Brain microvascular endothelial cell (primary cell): ENCODE data around the gene NYAP2.
A peak's percentile ranks its signal among the peaks of the same experiment; 100 is the strongest.

Experiments used
- DNase-seq: peaks from one replicate; pipeline ENCODE4 v3.0.0-alpha.2; 2020
- H3K27ac ChIP-seq: fragments of 250-450 bp; sonication (Bioruptor Pico); 2 replicates; pipeline ENCODE4 v1.5.1; 2020; ENCODE audit warnings: mild to moderate bottlenecking, moderate library complexity
- H3K27me3 ChIP-seq: fragments of 250-450 bp; sonication (Bioruptor Pico); replicated peaks from 2 replicates; pipeline ENCODE4 v1.5.1; 2020; ENCODE audit warnings: mild to moderate bottlenecking
- H3K36me3 ChIP-seq: fragments of 250-450 bp; sonication (Bioruptor Pico); replicated peaks from 2 replicates; pipeline ENCODE4 v1.5.1; 2020; ENCODE audit warnings: mild to moderate bottlenecking
- H3K4me3 ChIP-seq: 2 replicates; pipeline ENCODE4 v1.5.1; 2011; ENCODE audit warnings: low read depth, mild to moderate bottlenecking, control low read depth, low read length, moderate library complexity
- in situ Hi-C: cut with HindIII; loops from 2 replicates; pipeline ENCODE4 v1.10.0; 2017; ENCODE audit warnings: low sequenced_read_pairs, low pct_ligation_motif_present
- TF ChIP-seq, protein P1 (sequence below): IDR thresholded peaks from 2 replicates; pipeline ENCODE4 v1.5.1; 2011; ENCODE audit warnings: low read depth, mild to moderate bottlenecking, moderate library complexity, low read length, control low read depth, inconsistent platforms; ENCODE audit errors: missing control alignments

The NYAP2 gene

DNA sequence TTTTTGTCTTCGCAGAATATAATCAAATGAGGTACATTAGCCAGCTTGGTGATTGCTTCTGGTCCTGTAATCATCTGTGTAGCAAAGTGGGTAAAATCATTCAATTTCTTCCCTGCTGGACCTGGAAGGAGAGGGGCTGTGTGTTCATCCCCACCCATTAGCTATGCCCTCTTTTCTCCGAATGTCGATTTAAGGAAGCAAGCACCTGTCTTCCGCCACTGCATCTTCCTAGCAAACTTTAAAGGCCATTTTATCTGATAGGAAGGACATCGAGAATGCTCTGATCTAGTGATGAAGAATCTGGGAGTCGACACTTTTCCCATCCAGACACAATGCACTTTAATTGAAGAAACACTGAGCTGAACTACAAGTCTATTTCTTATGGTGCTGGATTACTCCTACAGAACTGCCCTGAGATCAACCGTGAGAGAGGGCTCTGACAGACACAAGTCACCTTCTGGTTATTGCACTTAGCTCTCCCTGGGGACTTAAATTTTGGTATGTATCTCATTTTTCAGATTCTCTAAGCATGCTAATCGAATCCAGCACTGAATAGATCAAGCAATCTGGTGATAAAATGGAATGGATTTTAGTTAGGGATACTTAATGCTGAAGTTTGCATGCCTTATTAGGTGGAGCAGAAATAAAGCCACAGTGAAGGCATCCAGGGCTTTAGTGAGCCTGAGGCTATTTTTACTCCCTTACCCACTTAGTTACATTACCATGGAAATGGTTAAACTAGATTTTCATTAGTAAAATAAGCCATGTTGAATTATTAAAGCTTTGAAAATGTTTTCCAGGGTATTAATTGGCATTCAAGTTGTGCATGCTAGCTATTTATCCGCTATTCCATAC lies 1.3 kb downstream of the NYAP2 start:
- no peak overlapping the region for H3K27ac ChIP-seq
- no peak for DNase-seq
- no peaks in the 10 kb centered on the region for H3K36me3 ChIP-seq
- in situ Hi-C loops, result no loop called here
- H3K27me3 ChIP-seq, result no peaks in the 10 kb centered on the region
- TF ChIP-seq, protein P1, sequence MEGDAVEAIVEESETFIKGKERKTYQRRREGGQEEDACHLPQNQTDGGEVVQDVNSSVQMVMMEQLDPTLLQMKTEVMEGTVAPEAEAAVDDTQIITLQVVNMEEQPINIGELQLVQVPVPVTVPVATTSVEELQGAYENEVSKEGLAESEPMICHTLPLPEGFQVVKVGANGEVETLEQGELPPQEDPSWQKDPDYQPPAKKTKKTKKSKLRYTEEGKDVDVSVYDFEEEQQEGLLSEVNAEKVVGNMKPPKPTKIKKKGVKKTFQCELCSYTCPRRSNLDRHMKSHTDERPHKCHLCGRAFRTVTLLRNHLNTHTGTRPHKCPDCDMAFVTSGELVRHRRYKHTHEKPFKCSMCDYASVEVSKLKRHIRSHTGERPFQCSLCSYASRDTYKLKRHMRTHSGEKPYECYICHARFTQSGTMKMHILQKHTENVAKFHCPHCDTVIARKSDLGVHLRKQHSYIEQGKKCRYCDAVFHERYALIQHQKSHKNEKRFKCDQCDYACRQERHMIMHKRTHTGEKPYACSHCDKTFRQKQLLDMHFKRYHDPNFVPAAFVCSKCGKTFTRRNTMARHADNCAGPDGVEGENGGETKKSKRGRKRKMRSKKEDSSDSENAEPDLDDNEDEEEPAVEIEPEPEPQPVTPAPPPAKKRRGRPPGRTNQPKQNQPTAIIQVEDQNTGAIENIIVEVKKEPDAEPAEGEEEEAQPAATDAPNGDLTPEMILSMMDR, result no peak
- no peak overlapping the region for H3K4me3 ChIP-seq

GRCh38 chr2:225402210-225402776 lies 2.8 kb downstream of the NYAP2 start:
- Histone ChIP-seq H3K36me3 (no peaks in the 10 kb centered on the region), H3K27me3 (no peaks in the 10 kb centered on the region), H3K27ac (no peak overlapping the region), H3K4me3 (no peak overlapping the region)
- in situ Hi-C loops, result no loop called here
- no peak for DNase-seq
- TF ChIP-seq, protein P1, result no peak

DNA sequence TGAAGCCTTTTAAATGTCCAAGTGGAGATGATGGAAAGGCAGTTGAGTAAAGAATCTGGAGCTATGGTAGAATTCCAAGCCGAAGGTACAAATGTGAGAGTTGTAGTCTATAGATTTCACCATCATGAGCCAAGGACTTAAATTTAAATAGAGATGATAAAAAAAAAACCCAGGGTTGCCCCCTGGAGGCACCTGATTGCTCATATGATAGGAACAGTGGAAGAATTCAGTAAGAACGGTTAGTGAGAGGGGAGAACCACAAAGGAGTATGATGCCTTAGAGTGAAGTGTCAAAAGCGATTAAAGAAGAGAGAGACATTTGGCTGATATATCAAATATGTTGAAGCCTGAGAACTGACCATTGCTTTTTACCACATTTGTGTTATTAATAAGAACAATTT lies 11.9 kb downstream of the NYAP2 start:
- in situ Hi-C loops, result no loop called here
- Histone ChIP-seq H3K36me3 (no peaks in the 10 kb centered on the region), H3K4me3 (no peak overlapping the region), H3K27ac (no peak overlapping the region), H3K27me3 (no peaks in the 10 kb centered on the region)
- TF ChIP-seq, protein P1, result peak; percentile 19
- no peak for DNase-seq

GRCh38 chr2:225413786-225414185 lies 14.3 kb downstream of the NYAP2 start:
- Histone ChIP-seq H3K27ac (no peak overlapping the region), H3K36me3 (no peaks in the 10 kb centered on the region)

DNA sequence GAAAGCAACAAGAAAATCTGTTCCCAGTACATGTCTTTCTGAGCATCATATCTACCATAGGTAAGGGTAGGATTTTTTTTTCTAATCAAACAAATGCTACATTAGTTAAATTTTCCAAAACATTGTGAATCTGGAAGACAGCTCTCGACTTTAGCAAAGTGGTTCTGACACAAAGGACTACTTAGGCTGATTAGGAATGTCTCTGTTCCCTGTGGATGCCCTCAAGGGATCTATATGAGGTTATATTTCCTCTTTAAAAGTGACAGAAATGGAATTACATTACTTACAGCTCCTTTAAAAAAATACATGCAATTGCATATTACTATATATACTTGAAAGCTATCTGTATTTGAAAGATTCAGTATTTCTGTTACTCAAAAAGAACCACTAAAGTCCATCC lies 15.4 kb downstream of the NYAP2 start:
- no peak for DNase-seq
- H3K27me3 ChIP-seq, result no peaks in the 10 kb centered on the region
- TF ChIP-seq, protein P1, result no peak
- H3K4me3 ChIP-seq, result no peak overlapping the region
- no peak overlapping the region for H3K27ac ChIP-seq
- in situ Hi-C loops, result no loop called here
- H3K36me3 ChIP-seq, result no peaks in the 10 kb centered on the region

More at GRCh38 chr2:225413786-225414185, 14.3 kb downstream of the NYAP2 start:
- in situ Hi-C loops, result no loop called here
- TF ChIP-seq, protein P1, result no peak
- H3K27me3 ChIP-seq, result no peaks in the 10 kb centered on the region
- no peak for DNase-seq
- no peak overlapping the region for H3K4me3 ChIP-seq
